HepG2 (cell line): ENCODE results near the gene ANAPC16. TPM values are rescaled to one million over a fixed set of nuclear protein-coding genes. Genes with fewer than 3 reads are reported as not detected.

Experiments used
- CBX1 ChIP-seq: IDR thresholded peaks from one replicate; pipeline ENCODE4 v1.6.1; 2016; ENCODE audit warnings: antibody characterized with exemption, low read depth
- HMG20A ChIP-seq: IDR thresholded peaks from 2 replicates; pipeline ENCODE4 v1.6.1; 2016; ENCODE audit warnings: borderline replicate concordance
- IKZF1 ChIP-seq: fragments of 450-650 bp; IDR thresholded peaks from 2 replicates; pipeline ENCODE4 v1.7.1; 2016
- NKX3-1 ChIP-seq: sonication (generic); formaldehyde crosslinking; IDR thresholded peaks from 2 replicates; pipeline ENCODE4 v1.5.0; 2020; ENCODE audit warnings: missing genetic modification reagents
- NR2C2 ChIP-seq: sonication (generic); formaldehyde crosslinking; IDR thresholded peaks from 2 replicates; pipeline ENCODE4 v1.4.0; 2020; ENCODE audit warnings: missing genetic modification reagents, mild to moderate bottlenecking, moderate library complexity, borderline replicate concordance
- PCBP1 ChIP-seq: fragments of 200-400 bp; formaldehyde crosslinking; IDR thresholded peaks from 2 replicates; pipeline ENCODE4 v1.6.1; 2017; ENCODE audit warnings: mild to moderate bottlenecking, low read depth, low read length, borderline replicate concordance
- TBX2 ChIP-seq: sonication (generic); formaldehyde crosslinking; IDR thresholded peaks from 2 replicates; pipeline ENCODE4 v1.5.0; 2020; ENCODE audit warnings: missing genetic modification reagents, mild to moderate bottlenecking, borderline replicate concordance
- TCF12 ChIP-seq, 2 experiments: fragments of 450-650 bp in 1 of 2; sonication (generic) in 1 of 2; formaldehyde crosslinking in 1 of 2; IDR thresholded peaks; 2 replicates each; pipeline versions ENCODE4 v1.6.1 to v1.8.0; 2017 to 2022; ENCODE audit warnings: antibody characterized with exemption in 1 of 2, mild to moderate bottlenecking in 1 of 2, missing genetic modification reagents in 1 of 2, moderate library complexity in 1 of 2
- TEAD2 ChIP-seq: sonication (generic); formaldehyde crosslinking; IDR thresholded peaks from 2 replicates; pipeline ENCODE4 v1.9.0; 2021; ENCODE audit warnings: missing genetic modification reagents
- TSC22D2 ChIP-seq: sonication (generic); formaldehyde crosslinking; IDR thresholded peaks from 2 replicates; pipeline ENCODE4 v1.5.1; 2020; ENCODE audit warnings: missing genetic modification reagents, mild to moderate bottlenecking, borderline replicate concordance
- U2AF1 ChIP-seq: fragments of 200-400 bp; formaldehyde crosslinking; optimal IDR thresholded peaks from 2 replicates; pipeline ENCODE3; 2017; ENCODE audit warnings: mild to moderate bottlenecking, low read depth, low read length
- ZNF225 ChIP-seq: sonication (generic); formaldehyde crosslinking; IDR thresholded peaks from 2 replicates; pipeline ENCODE4 v1.4.0; 2020; ENCODE audit warnings: mild to moderate bottlenecking, missing genetic modification reagents
- ZNF33B ChIP-seq: sonication (generic); formaldehyde crosslinking; IDR thresholded peaks from 2 replicates; pipeline ENCODE4 v1.5.1; 2020; ENCODE audit warnings: mild to moderate bottlenecking, missing genetic modification reagents
- ZNF530 ChIP-seq: sonication (generic); formaldehyde crosslinking; IDR thresholded peaks from 2 replicates; pipeline ENCODE4 v1.5.0; 2020; ENCODE audit warnings: low read depth, mild to moderate bottlenecking, missing genetic modification reagents
- ZNF569 ChIP-seq: sonication (generic); formaldehyde crosslinking; IDR thresholded peaks from 2 replicates; pipeline ENCODE4 v1.5.0; 2020; ENCODE audit warnings: mild to moderate bottlenecking, missing genetic modification reagents, moderate library complexity, borderline replicate concordance
- ZNF572 ChIP-seq: sonication (generic); formaldehyde crosslinking; IDR thresholded peaks from 2 replicates; pipeline ENCODE4 v1.5.1; 2020; ENCODE audit warnings: mild to moderate bottlenecking, missing genetic modification reagents
- ZNF772 ChIP-seq: sonication (generic); formaldehyde crosslinking; IDR thresholded peaks from 2 replicates; pipeline ENCODE4 v1.5.0; 2020; ENCODE audit warnings: mild to moderate bottlenecking, missing genetic modification reagents
- ZNF781 ChIP-seq: sonication (generic); formaldehyde crosslinking; IDR thresholded peaks from 2 replicates; pipeline ENCODE4 v1.5.1; 2020; ENCODE audit warnings: borderline replicate concordance, mild to moderate bottlenecking, missing genetic modification reagents; ENCODE audit errors: not compliant biosample characterization
- ZSCAN20 ChIP-seq: sonication (generic); formaldehyde crosslinking; IDR thresholded peaks from 2 replicates; pipeline ENCODE4 v1.4.0; 2020; ENCODE audit warnings: missing genetic modification reagents, mild to moderate bottlenecking, borderline replicate concordance
- polyA plus RNA-seq, 8 experiments: library from polyadenylated mRNA; depleted of rRNA in 3 of 8; stranded (reverse) in 7 of 8; unstranded in 1 of 8; fragments of >200 nt; fragmentation: Illumina TruSeq in 4 of 8; extraction: Trizol in 4 of 8; gene quantifications; 2 replicates each; pipeline versions ENCODE4 v1.2.1 to v1.2.3, GENCODE V29; 2011 to 2016; ENCODE audit warnings: low read depth in 4 of 8, missing spikeins in 1 of 8, mixed read lengths in 1 of 8; ENCODE audit not compliant: insufficient read depth in 1 of 8
- total RNA-seq, 5 experiments: library from RNA; depleted of rRNA; stranded (reverse); fragments of >200 nt; fragmentation: Illumina TruSeq; extraction: Trizol; gene quantifications; 2 replicates each; pipeline ENCODE4 v1.2.3, GENCODE V29; 2016; ENCODE audit warnings: low read depth in 1 of 5
- TF ChIP-seq, protein P1 (sequence below): sonication (generic); formaldehyde crosslinking; IDR thresholded peaks from 2 replicates; pipeline ENCODE4 v1.4.0; 2020; ENCODE audit warnings: mild to moderate bottlenecking, missing genetic modification reagents
- TF ChIP-seq, protein P2 (sequence below): sonication (generic); formaldehyde crosslinking; IDR thresholded peaks from 2 replicates; pipeline ENCODE4 v1.8.1; 2023; ENCODE audit warnings: missing genetic modification reagents, mild to moderate bottlenecking, borderline replicate concordance
- TF ChIP-seq, protein P3 (sequence below): sonication (generic); formaldehyde crosslinking; IDR thresholded peaks from 2 replicates; pipeline ENCODE4 v1.4.0; 2020; ENCODE audit warnings: missing genetic modification reagents, borderline replicate concordance
- TF ChIP-seq, protein P4 (sequence below): sonication (generic); formaldehyde crosslinking; IDR thresholded peaks from 2 replicates; pipeline ENCODE4 v1.4.0; 2020; ENCODE audit warnings: low read depth, mild to moderate bottlenecking, missing genetic modification reagents

The ANAPC16 gene
- total and polyA plus RNA-seq, 2 of the 13 experiments (the other 11 are each of a cell fraction or from before 2014, with no cell fraction given): 74.8 to 89.4 TPM

DNA sequence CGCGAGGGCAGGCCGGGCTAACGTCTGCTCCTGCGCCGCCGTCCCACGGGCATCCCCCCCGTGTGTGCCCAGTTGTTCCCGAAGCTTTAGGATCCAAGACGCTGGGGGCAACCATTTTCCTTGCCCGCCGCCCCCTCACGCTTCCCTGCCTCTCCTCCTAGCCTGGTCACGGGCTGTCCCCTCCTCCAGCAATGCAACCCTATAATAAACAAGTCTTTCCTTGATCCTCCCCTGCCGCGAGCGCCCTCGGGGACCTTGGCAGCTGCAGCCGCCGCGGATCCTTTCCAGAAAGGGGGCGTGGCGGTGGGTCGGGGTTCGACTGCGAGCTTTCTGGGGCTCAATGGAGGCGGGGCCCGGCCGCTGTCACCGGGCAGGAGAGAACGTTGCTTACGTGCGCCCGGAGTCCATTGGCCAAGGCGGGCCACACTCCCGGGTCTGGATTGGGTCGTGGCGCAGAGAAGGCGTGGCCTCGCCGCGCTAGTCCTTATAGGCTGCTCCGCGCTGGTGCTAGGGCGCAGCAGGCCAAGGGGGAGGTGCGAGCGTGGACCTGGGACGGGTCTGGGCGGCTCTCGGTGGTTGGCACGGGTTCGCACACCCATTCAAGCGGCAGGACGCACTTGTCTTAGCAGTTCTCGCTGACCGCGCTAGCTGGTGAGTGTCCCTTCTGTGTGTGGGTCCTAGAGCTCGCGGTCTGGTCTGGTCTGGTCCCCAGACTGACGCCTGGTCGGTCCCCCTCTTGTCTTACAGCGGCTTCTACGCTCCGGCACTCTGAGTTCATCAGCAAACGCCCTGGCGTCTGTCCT, 57.8 kb downstream of the ANAPC16 start, which contains the start of gene DDIT4 (continued):
- TF ChIP-seq, protein P1, sequence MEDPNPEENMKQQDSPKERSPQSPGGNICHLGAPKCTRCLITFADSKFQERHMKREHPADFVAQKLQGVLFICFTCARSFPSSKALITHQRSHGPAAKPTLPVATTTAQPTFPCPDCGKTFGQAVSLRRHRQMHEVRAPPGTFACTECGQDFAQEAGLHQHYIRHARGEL (CRISPR knock-in tag): no peak
- TF ChIP-seq TEAD2 (CRISPR knock-in tag) (no peak), ZNF772 (CRISPR knock-in tag) (peak; percentile 90), ZNF530 (CRISPR knock-in tag) (0 out of 2 replicates have a peak, but pooled peaks have one; percentile 37), IKZF1 (no peak), ZNF33B (CRISPR knock-in tag) (no peak; the same call in 1 of the 2 replicates), ZNF225 (CRISPR knock-in tag) (no peak), NR2C2 (0 out of 2 replicates have a peak, but pooled peaks have one; percentile 16), ZSCAN20 (CRISPR knock-in tag) (peak; percentile 94; the same call in 1 of the 2 replicates), ZNF572 (CRISPR knock-in tag) (peak; percentile 96), NKX3-1 (CRISPR knock-in tag) (peak; percentile 92), TBX2 (CRISPR knock-in tag) (peak; percentile 70; the same call in 1 of the 2 replicates), ZNF569 (no peak), PCBP1 (no peak), TSC22D2 (CRISPR knock-in tag) (peak; percentile 97; the same call in 1 of the 2 replicates), U2AF1 (no peak), TCF12 (IDR thresholded peaks at IDR 0.05) (no peak), TCF12 (CRISPR knock-in tag; IDR thresholded peaks at IDR 0.05) (no peak), ZNF781 (CRISPR knock-in tag) (peak; percentile 75), HMG20A (CRISPR knock-in tag) (no peak), CBX1 (peak; percentile 100)
- TF ChIP-seq, protein P2, sequence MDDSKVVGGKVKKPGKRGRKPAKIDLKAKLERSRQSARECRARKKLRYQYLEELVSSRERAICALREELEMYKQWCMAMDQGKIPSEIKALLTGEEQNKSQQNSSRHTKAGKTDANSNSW (CRISPR knock-in tag): 0 out of 2 replicates have a peak, but pooled peaks have one; percentile 33
- TF ChIP-seq, protein P3, sequence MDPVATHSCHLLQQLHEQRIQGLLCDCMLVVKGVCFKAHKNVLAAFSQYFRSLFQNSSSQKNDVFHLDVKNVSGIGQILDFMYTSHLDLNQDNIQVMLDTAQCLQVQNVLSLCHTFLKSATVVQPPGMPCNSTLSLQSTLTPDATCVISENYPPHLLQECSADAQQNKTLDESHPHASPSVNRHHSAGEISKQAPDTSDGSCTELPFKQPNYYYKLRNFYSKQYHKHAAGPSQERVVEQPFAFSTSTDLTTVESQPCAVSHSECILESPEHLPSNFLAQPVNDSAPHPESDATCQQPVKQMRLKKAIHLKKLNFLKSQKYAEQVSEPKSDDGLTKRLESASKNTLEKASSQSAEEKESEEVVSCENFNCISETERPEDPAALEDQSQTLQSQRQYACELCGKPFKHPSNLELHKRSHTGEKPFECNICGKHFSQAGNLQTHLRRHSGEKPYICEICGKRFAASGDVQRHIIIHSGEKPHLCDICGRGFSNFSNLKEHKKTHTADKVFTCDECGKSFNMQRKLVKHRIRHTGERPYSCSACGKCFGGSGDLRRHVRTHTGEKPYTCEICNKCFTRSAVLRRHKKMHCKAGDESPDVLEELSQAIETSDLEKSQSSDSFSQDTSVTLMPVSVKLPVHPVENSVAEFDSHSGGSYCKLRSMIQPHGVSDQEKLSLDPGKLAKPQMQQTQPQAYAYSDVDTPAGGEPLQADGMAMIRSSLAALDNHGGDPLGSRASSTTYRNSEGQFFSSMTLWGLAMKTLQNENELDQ (CRISPR knock-in tag): no peak
- TF ChIP-seq, protein P4, sequence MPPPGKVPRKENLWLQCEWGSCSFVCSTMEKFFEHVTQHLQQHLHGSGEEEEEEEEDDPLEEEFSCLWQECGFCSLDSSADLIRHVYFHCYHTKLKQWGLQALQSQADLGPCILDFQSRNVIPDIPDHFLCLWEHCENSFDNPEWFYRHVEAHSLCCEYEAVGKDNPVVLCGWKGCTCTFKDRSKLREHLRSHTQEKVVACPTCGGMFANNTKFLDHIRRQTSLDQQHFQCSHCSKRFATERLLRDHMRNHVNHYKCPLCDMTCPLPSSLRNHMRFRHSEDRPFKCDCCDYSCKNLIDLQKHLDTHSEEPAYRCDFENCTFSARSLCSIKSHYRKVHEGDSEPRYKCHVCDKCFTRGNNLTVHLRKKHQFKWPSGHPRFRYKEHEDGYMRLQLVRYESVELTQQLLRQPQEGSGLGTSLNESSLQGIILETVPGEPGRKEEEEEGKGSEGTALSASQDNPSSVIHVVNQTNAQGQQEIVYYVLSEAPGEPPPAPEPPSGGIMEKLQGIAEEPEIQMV: peak; percentile 67; the same call in 1 of the 2 replicates
